Right hindlimb (tissue), 1 donor: ENCODE measurements around the gene CIAO3.
"Not testable (repeated sequence)": the region's sequence is repeated elsewhere in the genome, so short reads cannot be mapped to it uniquely, and the experiment has no call there.

Experiments used
- DNase-seq: peaks from one replicate; pipeline ENCODE4 v3.0.0-alpha.2; 2018

Gene CIAO3

DNA sequence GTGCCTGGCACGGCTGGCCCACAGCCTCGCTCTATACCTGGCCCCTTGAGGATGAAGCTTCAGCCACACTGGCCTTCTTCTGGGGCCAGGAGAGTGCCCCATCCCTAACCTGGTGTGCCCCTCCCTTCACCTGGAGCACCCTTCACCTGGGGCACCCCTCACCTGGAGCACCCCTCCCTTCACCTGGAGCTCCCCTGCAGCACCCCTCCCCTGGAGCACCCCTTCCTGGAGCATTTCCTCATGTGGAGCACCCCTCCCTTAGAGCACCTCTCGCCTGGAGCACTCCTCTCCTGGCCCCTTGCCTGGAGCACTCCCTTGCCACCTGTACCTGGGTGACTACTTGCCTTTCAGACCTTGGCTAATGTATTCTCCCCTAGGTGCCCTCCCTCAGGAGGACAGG, 32.8 kb downstream of the CIAO3 start:
- DNase-seq: no peak

DNA sequence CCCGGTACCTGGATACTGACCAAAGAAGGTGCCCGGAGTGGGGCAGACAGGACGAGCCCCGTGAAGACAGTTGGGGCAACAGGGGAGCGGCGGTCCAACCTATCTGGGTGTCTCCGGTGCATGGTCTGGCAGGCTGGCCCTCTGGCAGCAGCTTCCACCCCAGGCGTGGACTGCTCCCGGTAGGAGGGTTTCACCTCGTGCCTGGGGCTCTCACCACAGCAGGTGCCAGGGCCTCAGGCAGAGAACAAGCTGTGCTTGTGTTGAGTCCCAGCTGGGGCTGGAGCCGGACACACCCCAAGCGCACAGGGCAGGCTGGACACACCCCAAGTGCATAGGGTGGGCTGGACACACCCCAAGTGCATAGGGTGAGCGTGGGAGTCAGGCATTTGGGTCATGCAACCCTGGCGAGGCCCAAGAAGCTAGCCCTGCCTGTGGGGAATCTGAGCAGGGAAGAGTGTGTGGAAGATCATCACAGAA, 33.7 kb downstream of the CIAO3 start:
- DNase-seq: no peak

DNA sequence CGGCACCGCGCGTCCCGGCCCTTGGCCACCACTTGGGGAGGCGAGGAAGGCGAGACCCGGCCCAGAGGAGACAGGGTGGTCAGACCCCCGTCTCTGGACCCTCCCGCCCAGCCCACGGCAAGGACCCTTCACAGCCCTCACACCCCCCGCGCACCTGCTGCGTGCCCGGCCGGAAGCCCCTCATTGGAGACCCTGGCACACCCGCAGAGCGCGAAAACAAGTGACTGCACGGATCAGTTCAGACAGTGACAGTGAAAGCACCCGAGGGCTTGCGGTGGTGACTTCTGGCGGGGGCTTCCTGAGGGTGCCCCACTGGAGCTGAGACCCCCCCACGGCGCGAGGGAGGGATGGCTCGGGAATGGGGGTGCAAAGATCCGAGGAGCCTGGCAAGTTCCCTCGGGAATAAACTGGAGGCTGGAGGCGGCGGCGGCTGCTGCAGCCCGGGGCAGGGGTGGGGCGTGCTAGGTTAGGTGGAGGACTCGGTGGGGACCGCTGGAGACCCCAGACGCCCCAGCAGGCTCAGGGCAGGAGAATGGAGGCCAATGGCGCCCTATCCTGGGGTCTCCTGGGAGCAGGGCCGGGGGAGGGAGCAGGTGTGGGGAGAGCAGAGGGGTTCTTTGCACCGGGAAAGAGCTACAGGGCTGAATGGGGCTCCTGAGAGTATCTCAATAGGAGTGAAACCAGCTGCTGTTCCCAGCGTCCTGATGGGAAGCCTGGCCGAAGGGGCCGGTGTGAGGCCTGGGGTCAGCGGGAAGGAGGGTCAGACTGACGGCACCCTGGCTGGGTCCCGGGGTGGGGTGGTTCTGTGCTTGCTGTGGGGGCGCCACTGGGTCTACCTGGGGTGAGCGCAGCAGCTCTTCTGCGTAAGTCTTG, 34.4 kb downstream of the CIAO3 start:
- DNase-seq: no peak

DNA sequence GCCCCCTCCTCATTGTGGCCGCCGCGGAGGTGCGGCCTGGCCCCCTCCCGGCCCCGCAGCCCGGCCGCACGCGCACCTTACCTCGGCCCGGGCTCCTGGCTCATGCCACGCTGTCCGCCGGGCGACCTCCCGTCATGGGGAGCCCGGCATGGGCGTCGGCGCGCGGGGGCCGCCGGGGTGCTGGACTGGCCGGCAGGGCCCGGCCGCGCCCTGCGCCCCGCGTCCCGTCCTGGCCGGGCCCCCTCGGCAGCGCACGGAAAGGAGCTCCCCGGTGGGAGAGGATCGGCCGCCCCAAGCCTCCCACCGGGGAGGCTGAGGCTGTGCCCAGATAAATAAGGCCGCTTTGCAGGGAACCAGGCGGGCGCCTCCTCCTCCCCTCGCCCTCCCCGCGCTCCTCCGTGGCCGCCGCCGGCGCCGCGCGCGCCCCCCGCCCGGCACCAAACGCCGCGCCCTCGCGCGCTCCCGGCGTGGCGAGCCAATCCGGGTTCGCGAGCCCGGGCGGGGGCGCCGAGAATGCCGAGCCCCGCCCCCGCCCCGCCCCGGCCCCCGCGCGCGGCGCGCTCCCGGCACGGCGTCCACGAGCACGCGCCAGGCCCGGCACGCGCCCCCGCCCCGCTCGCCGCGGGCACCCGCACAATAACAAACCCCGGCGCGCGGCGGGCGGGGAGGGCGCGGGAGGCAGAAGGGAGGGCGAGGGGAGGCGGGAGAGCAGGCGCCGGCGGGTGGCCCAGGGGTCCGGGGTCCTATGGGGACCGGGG, 35.2 kb downstream of the CIAO3 start, which contains the start of gene FBXL16:
FBXL16 (minus strand) TSS at position 371 of the 758 bp plus-strand sequence. CDS start 8,396 bp downstream, outside the sequence.
- no peak for DNase-seq

DNA sequence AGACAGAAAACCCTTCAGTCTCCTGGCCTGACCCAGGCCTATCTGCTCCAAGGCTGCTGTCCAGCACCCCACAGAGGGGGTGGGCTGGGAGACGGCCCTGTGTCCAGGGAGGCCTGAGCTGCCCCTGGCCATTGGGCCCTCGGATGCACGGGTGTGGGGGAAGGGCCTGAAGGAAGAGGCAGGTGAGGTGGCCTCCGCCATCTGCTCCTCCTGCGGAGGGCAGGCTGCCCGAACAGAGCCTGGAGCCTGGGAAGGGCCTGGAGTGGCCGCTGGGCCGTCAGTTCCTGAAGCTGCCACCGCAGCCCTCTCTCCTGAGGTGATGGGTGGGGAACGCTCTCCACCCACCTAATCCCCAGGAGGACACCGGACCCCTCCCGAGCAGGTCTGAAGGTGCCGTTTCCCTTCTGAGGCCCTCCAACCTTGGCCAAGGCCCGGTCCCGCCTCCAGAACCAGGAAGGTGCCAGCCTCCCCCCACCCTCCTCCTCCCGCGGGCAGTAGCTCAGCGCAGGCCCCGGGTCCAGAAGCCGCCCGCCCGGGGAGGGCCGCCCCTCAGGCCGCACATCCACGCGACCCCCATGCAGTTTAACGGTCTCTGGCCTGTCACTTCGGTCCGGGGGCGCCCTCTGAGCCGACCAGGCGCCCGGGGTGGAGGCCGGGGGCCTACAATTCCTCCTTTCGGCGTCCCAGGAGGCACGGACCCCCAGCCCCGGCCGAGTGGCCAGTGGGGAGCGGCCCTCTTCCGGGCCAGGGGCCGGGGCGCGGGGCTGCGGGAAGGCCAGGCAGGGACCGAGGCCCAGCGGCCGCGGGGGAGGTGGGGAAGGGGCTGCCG, 36.0 kb downstream of the CIAO3 start:
- no peak for DNase-seq

DNA sequence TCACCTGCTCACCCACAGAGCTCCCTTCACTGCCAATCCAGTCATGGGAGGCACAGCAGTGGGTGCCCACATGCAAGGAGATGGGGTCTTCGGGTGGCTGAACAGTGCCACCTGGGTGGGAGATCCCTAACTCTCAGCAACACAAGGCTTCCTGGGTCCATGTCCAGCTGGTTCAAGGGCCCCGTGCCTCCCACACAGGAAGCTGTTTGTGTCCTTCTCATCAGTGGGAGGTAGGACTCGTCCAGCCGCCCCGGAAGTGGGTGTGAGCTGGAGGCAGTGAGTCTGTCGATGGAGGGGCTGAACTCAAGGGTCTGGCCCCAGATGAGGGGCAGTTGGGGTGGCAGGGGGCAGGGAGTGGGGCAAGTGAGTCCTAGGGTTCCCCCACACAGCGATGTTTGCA, 36.8 kb downstream of the CIAO3 start:
- no peak for DNase-seq

DNA sequence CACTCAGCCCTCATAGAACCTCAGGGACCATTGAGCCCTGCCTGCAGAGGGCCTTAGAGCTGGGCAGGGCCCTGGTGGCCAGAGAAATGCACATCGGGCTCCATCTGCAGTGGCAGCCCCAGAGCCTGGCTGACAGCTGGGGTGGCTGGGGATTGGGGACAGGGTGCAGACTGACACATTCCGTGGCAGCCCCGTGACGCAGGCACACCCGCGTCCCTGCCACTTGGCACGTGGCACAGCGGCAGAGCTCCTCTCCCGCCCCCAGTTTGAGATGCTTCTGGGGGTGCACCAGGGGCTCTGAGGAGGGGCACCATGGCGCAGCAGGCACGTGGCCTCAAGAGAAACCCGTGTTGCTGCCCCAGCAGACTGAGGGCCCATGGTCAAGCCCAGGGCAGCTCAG, 37.4 kb downstream of the CIAO3 start:
- DNase-seq: no peak

DNA sequence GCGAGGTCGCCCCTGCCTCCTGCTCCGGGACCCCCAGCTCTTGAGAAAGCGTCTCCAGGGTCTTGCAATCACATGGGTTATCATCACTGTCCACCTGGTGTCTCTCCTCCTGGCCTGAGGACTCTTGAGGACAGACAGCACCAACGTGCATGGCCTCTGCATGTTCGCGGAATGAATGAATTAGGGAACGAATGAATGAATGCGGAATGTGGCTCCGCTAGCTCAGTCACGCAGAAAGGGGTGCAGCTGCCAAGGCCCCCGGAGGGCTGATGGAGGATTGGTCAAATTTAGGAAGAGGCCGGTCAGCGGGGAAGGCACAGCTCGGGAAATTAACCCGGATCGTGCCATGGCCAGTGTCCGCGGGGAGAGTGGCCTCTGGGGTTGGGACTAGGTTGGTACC, 38.5 kb downstream of the CIAO3 start:
- no peak for DNase-seq

DNA sequence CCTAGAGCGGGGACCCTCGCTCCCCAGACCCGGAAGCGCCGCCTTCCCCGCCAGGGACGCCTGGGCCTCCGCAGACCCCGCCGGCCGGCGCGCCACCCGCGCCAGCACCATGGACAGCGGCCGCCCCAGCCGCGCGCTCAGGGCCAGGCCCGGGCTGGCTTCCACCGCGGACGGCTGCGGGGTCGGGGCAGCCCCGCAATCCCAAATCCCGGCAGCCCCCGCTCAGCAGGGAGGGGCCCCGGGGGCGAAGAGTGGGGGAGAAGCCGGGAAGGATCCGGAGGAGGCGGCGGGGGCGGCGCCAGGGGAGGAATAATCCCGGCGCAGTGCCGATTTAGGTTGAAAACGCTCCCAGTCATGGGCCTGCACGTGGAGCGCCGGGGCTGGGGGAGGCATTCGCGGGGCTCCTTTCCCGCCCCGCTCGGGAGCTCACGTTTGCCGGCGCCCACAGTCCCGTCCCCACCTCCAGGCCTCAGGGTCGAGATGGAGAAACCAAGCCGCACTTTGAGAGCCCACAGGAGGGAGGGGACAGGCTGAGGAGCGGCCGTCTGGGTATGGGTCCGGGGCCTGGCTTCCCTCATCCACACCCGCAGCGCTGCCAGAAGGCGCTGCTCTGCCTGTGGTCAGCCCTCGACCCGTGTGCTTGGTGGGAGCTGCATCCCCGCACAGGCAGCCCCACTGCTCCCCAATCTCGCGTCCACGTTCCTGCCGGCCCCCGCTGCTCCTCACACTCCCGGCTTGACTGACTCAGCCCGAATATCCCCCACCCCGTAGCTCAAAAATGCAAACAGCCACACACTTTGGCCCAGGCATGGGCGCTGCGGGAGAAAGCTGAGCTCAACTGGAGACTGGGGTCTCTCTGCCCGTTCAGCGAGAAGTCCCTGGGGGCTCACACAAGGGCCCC, 39.9 kb downstream of the CIAO3 start:
- DNase-seq: no peak

DNA sequence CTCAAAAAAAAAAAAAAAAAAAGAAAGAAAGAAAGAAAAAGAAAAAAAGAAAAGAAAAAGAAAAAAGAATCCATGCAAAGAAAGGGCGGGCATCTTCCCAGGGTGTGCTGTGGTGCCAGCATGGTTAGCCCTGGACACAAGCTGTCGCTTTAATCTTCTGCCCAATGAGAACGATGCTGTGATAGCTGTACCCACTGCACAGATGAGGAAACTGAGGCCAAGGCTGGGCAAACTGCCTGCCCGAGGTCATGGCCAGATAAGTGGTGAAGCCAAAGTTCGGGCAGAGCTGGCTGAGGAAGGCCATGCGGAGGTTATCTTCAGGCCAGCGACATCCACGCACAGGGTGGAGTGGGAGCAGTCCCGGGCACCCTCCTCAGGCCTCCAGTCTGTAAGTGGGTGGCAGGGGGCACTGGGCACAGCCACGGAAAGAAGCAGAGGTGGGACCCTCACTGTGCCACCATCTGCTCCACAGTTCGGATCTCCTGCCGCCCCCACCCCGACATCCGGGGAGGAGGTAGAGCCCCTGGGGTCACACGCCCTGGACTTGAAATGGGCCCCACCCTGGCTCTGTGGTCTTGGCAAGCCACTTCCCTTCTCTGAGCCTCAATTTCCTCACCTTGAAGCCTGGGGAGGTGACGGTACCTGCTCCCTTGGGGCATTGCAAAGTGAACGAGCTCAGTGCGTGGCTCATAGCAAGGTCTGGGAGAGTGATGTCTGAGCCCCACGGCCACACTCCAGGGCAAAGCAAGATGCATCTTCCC, 41.7 kb downstream of the CIAO3 start:
- DNase-seq: no peak

DNA sequence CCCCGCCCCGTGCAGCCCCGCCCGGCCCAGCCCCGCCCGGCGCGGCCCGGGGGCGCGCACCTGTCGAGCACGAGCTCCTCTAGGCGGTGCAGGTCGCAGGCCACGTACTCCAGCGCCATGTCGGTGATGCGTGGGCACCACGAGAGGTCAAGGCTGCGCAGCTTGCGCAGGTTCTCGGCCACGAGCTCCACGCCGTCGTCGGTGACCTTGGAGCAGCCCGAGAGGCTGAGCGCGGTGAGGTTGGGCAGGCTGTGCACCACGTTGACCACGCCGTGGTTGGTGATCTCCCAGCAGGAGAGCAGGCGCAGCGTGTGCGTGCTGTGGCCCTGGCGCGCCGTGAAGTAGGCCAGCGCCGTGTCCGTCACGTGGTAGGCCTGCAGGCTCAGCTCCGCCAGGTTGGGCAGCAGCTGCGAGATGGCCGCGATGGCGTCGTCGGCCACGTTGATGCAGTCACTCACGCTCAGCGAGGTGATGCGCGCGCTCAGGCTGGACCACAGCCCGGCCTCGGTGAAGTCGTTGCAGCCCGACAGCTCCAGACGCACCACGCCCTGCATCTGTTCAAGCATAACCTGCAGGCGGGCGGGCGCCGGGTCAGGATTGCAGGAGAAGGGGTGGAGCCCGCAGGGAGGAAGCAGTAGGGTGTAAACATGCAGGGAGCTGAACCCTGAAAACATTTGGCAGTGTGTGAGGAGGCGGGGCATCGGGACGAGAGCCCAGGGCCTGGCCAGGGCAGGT, 45.3 kb downstream of the CIAO3 start:
- no peak for DNase-seq

DNA sequence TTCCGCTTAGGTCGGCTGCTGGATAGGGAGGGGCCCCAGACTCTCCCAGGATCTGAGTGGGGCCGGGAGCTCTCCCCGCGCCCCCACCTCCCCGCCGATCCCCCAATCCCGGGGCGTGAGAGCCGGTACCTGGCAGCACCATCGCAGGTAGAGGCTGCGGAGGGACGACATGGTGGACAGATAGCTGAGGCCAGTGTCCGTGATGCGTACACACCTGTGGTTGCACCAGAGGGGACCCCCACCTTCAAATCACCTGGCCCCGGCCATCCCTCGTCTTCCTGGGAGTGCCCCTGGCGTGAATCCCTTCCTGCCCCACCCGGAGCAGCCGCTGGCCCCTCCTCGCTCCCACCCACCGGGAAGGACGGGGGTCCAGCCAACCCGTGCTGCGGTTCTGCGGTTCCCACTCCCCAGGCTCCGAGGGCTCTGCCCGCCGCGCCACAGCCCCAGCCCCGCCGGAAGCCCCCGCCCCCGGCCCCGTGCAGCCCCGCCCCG, 45.9 kb downstream of the CIAO3 start:
- no peak for DNase-seq

DNA sequence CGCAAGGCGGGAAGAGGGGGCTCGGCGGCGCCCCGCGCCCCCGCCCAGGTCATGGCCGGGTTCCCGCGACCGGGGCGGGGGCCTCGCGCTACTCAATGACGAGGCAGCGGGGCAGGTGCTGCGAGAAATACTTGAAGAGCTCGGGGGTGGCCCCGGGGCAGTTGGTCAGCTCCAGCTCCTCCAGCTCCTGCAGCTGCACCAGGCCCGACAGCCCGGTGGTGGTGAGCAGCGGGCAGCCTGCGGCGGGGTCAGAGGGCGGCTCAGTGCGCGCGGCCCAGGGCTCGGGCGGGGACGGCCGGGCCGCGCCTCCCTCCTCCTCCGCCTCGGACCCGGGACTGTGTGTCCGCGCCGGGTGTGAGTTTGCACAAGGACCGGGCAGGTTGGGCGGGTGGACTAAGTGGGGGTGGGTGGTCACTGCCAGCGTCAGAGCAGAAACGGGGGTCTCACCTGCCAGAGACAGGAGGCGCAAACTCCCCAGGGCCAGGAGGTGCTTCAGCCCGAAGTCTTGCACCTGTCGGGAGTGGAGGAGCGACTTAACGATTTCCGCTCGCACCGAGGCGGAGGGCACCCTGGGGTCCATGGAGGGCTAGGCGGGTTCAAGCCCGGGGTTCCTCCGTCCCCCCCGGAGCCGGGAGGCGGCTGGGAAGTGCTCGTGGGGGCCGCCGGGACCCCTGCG, 46.5 kb downstream of the CIAO3 start:
- no peak for DNase-seq

DNA sequence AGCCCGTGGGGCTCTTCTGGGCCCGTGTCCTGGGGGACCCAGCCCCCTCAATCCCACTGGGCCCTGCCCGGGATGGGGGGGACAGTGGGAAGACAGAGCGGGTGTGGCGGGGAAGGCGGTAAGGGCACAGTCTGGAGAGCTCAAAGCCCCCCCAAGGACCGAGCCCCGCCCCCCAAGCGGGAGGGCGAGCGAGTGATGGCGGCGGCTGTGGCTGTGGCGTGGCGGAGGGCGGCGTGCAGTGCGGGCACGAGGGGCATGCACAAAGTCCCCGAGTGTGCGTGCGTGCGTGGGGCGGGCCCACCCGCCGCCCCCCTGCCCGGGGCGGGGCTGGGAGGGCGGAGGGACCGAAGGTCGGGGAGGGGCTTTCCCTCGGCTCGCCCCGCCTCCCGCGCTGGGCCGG, 47.0 kb downstream of the CIAO3 start:
- DNase-seq: no peak

DNA sequence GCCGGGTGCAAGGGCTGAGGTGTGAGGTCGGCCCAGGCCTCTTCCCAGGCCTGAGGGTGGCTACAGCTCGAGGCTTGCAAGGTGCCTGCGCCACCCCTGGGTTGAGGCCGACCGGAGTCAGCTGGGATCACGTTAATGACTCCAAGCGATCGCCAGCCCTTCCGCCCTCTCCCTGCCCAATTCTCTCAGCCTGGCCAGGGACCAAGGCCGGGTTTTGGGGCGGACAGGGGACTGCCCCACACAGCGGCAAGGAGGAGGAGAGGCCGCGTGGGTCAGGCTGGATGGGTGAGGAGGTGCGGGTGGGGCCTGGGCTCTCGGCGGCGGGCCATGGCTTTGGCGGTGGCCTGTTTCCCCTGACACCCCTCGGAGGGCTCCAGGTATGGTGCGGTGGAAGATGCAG, 47.4 kb downstream of the CIAO3 start:
- no peak for DNase-seq

DNA sequence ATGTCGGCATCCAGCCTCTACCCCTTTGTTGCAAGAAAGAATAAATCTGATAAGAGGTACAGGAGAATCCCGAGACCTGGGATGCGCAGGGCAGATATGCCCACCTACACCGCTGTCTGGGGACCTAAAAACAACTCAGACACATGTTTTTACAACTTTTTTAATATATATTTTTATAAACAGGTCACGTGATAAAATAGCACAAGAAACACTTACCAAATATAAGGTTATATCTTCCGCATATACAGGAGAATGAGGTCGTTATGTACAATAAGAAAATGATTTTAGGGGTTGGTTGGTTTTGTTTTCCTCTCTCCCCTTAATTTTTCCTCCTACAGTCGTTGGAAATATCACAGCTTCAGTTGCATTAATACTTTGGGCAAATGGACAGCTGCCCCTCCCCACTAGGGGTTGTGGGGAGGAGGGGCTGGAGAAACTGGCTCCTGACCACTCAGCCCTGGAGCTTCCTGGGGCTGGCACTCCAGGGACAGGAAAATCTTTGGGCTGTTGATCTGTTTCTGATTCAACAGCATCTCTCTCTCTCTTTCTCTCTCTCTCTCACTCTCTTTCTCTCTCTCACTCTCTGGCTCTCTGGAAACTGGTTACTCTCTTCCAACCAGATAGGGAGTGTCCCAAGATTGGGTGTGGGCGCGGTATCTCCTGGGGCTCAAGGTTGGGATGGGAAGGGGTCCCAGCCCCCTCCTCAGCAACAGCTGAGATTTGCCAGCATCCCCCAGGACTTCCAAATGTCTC, 48.3 kb downstream of the CIAO3 start:
- DNase-seq: no peak

DNA sequence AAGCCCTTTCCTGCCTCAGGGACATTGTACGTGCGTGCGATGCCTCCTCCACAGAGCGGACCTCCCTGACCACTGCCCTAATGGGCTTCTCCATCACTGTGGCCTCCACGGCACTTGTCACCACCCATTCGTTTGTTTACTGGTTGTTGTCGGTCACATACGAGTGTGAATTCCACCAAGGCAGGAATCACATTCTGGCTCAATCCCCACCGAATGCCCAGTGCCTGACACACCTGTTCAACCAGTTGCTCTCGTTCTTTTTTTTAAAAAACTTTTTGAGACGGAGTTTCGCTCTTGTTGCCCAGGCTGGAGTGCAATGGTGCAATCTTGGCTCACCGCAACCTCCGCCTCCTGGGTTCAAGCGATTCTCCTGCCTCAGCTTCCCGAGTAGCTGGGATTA, 49.6 kb downstream of the CIAO3 start:
- DNase-seq: not testable (repeated sequence)

DNA sequence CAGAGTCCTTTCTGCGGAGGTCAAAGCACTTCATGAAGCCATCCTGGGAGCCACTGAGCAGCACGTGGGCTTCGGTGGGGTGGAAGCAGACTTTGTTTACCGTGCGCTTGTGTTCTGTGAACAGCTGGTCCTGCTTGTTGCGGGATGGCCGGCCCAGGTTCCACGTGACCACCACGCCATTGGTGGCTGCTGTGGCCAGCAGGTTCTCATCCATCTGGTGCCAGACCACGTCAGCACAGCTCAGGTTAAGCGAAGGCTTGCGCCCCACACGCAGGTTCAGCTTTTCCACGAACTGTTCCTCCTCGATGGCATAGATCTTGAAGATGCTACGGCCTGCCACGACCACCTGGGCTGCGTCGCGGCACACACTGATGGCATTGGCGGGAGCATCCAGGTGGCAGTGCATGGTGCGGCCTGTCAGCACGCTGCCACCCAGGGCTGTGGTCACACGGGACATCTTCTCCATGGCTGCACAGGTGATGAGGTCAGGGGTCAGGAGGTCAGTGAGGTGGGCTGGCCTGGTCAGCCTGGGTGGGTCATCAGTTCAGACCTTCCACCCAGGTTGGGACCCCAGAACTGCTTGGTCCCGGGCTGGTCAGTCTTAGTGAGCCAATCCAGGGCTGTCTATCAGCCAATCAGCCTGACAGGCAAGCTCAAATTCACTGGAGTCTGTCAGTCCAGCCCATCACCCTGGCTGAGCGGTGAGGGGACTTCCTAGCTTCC, 51.5 kb downstream of the CIAO3 start:
- no peak for DNase-seq
